Esophagus mucosa (tissue), 1 donor: ENCODE measurements around the gene TBX15. TPM values are rescaled to one million over a fixed set of nuclear protein-coding genes. Genes with fewer than 3 reads are reported as not detected.
A peak's percentile ranks its signal among the peaks of the same experiment; 100 is the strongest.
"Not testable (repeated sequence)": the region's sequence is repeated elsewhere in the genome, so short reads cannot be mapped to it uniquely, and the experiment has no call there.

Experiments
- ATAC-seq: fragments of 200-7000 bp; cut with Tn5 transposase; one replicate; pipeline ENCODE4 v1.9.1; 2020
- total RNA-seq: library from RNA; stranded (reverse); gene quantifications from one replicate; pipeline ENCODE4 v1.2.4, GENCODE V29; 2023
- donor health status: DM: yes; HTN: yes; CAD: no.

The TBX15 gene
- total RNA-seq, 1 donor from 2014 or later: not detected

- no peak for ATAC-seq
These were observed 64.8 kb downstream of the TBX15 start for GRCh38 chr1:118923319-118923718.

GRCh38 chr1:118921994-118922393, 66.1 kb downstream of the TBX15 start:
- ATAC-seq: peak; percentile 53

GRCh38 chr1:118920124-118920717, 67.9 kb downstream of the TBX15 start:
- no peak for ATAC-seq

- ATAC-seq: no peak
These were observed 69.2 kb downstream of the TBX15 start for GRCh38 chr1:118918940-118919259.

GRCh38 chr1:118918230-118918939, 69.8 kb downstream of the TBX15 start:
- ATAC-seq: no peak

- ATAC-seq: not testable (repeated sequence)
These were observed 71.8 kb downstream of the TBX15 start for GRCh38 chr1:118916346-118916745.

- no peak for ATAC-seq
These were observed 73.6 kb downstream of the TBX15 start for GRCh38 chr1:118914379-118915161.

GRCh38 chr1:118913818-118914217, 74.3 kb downstream of the TBX15 start:
- ATAC-seq: no peak

GRCh38 chr1:118912574-118912973, 75.6 kb downstream of the TBX15 start:
- no peak for ATAC-seq

- ATAC-seq: no peak
These were observed 76.6 kb downstream of the TBX15 start for GRCh38 chr1:118911571-118911970.

GRCh38 chr1:118907466-118907865, 80.7 kb downstream of the TBX15 start:
- no peak for ATAC-seq

GRCh38 chr1:118905671-118906070, 82.5 kb downstream of the TBX15 start:
- ATAC-seq: no peak

- no peak for ATAC-seq
These were observed 82.9 kb downstream of the TBX15 start for GRCh38 chr1:118905196-118905595.

- ATAC-seq: no peak
These were observed 85.4 kb downstream of the TBX15 start for GRCh38 chr1:118902711-118903191.

GRCh38 chr1:118902299-118902698, 85.8 kb downstream of the TBX15 start:
- ATAC-seq: no peak

- no peak for ATAC-seq
These were observed 87.3 kb downstream of the TBX15 start for GRCh38 chr1:118900643-118901440.

- no peak for ATAC-seq
These were observed 88.8 kb downstream of the TBX15 start for GRCh38 chr1:118899340-118899739.

GRCh38 chr1:118898712-118899111, 89.4 kb downstream of the TBX15 start:
- no peak for ATAC-seq

- ATAC-seq: no peak
These were observed 91.7 kb downstream of the TBX15 start for GRCh38 chr1:118896416-118896815.

GRCh38 chr1:118894836-118895235, 93.3 kb downstream of the TBX15 start:
- ATAC-seq: no peak

GRCh38 chr1:118890851-118891384, 97.2 kb downstream of the TBX15 start:
- ATAC-seq: no peak

- no peak for ATAC-seq
These were observed 103.2 kb downstream of the TBX15 start for GRCh38 chr1:118884946-118885345.

- ATAC-seq: no peak
These were observed 106.4 kb downstream of the TBX15 start for GRCh38 chr1:118881751-118882150.
